Small intestine (tissue), 7 donors: ENCODE results near the gene NUDT16L1. TPM values are rescaled to one million over a fixed set of nuclear protein-coding genes. Genes with fewer than 3 reads are reported as not detected.

Experiments
- DNase-seq, 2 donors: peaks; one replicate each; pipeline versions ENCODE4 v3.0.0 to v3.0.0-alpha.2; 2013
- FAIRE-seq: peaks from 2 replicates; lab custom pipeline; 2012; peaks lifted over from hg19 to GRCh38; lab: Jason Lieb, UNC
- H3K27ac ChIP-seq, 3 donors: one replicate each; pipeline ENCODE4 v1.5.1; 2013; ENCODE audit warnings: low read length in 2 of 3, mild to moderate bottlenecking in 2 of 3, control low read depth in 1 of 3, inconsistent platforms in 1 of 3, low read depth in 1 of 3, moderate library complexity in 1 of 3
- H3K27me3 ChIP-seq, 3 donors: one replicate each; pipeline ENCODE4 v1.6.1; 2013; ENCODE audit warnings: low read length in 3 of 3, inconsistent platforms in 1 of 3; ENCODE audit not compliant: control insufficient read depth in 3 of 3, insufficient read depth in 3 of 3
- H3K36me3 ChIP-seq, 3 donors: one replicate each; pipeline ENCODE4 v1.6.1; 2013; ENCODE audit warnings: low read length in 3 of 3, inconsistent platforms in 1 of 3, low read depth in 1 of 3, mild to moderate bottlenecking in 1 of 3, moderate library complexity in 1 of 3; ENCODE audit not compliant: control insufficient read depth in 3 of 3, insufficient read depth in 2 of 3
- H3K4me1 ChIP-seq, 3 donors: one replicate each; pipeline ENCODE4 v1.6.1; 2013; ENCODE audit warnings: low read length in 2 of 3, inconsistent platforms in 1 of 3, low read depth in 1 of 3, mild to moderate bottlenecking in 1 of 3, moderate library complexity in 1 of 3; ENCODE audit not compliant: control insufficient read depth in 3 of 3, insufficient read depth in 2 of 3
- H3K4me3 ChIP-seq, 3 donors: one replicate each; pipeline ENCODE4 v1.5.1; 2013; ENCODE audit warnings: low read length in 3 of 3, control low read depth in 1 of 3, inconsistent platforms in 1 of 3, low read depth in 1 of 3, mild to moderate bottlenecking in 1 of 3, moderate library complexity in 1 of 3
- H3K9me3 ChIP-seq, 2 donors: one replicate each; pipeline ENCODE4 v1.6.1; 2013; ENCODE audit warnings: low read depth in 1 of 2, low read length in 1 of 2; ENCODE audit not compliant: control insufficient read depth in 2 of 2, insufficient read depth in 1 of 2
- WGBS, 3 donors: extraction: QIAGEN DNeasy Blood & Tissue Kit; methylation state at CpG; one replicate each; pipeline ENCODE4 v1.1.7; 2013; 5-methylcytosine and 5-hydroxymethylcytosine counted together
- polyA plus RNA-seq, 4 donors: library from polyadenylated mRNA; stranded (reverse) in 3 of 4; unstranded in 1 of 4; fragments of 200-250 nt in 3 of 4; fragments of 120-200 nt in 1 of 4; gene quantifications; one replicate each; pipeline versions ENCODE4 v1.2.1 to v1.2.3, GENCODE V29; 2013
- donor health status: healthy with polysubstance abuse.
- donor health status: control.
- donor health status: control.
- donor health status: Bipolar disorder and iron deficiency.
- donor health status: healthy.

The NUDT16L1 gene
- polyA plus RNA-seq, 4 donors = 44.5 to 73.1 (median 54.8) TPM

DNA sequence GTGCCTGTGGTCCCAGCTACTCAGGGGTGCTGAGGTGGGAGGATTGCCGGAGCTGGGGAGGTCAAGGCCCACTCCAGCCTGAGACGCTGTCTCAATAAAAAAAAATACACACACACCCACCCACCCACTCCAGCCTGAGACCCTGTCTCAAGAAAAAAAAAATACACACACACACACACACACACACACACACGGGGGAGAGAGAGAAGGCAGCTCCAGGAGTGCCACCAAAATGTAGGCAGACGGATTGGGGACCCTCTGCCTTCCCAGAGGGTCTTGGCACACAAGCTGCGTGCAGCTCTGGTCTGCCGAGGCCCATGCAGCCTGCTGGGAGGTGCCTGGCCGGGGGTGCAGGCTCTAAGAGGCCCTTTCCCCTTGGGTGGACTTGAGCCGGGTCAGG lies 5.9 kb upstream of the NUDT16L1 start:
- Histone ChIP-seq H3K9me3 (no peaks in the 10 kb centered on the region), H3K27ac (no peak overlapping the region), H3K36me3 (peaks cover 16 to 91% (median 30%) of the 10 kb centered on the region in 3 donors), H3K4me3 (no peak overlapping the region), H3K27me3 (no peaks in the 10 kb centered on the region), H3K4me1 (peaks cover 0 to 5% (median 0%) of the 10 kb centered on the region in 3 donors)
- FAIRE-seq (no peak), DNase-seq (no peak)
- WGBS, 3 donors = 85 to 89% (median 88%) methylated on average over 8 of the region's 8 CpGs

DNA sequence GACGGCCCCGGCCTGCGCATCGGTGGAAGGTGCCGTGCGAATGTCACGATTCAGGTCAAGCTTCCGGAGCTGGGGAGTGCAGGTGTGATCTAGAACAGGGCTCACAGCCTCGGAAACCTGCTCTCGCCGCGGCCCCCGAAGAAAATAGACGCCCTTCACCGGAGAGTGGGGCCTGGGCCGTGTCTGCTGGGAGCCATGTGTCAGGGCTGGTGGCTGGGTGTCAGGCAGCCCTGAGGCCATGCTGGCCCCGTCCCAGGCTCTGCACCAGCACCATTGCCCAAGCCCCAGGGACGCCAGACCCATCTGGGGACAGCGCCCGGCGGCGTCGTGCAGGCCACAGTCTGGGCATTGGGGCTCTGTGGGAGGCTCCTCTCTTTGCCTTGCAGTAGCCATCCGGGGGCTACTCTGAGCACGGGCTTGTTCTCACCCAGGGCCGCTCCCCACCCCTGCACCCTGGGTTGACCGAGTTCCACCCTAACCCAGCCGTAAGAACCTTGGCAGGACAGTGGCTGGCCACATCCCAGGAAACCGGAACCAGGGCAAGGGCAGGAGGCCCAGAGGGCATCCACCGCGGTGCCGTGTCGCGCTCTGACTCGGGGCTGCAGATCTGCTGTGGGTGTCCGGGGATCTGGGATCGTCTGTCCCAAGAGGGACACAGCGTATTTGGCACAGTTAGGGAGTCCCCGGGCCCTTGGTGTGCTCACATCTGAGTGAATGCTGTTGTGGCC lies 5.3 kb upstream of the NUDT16L1 start:
- 94 to 96% (median 95%) methylated on average over 39 of the region's 39 CpGs for WGBS, 3 donors
- no peaks in the 10 kb centered on the region for H3K9me3 ChIP-seq
- no peak overlapping the region for H3K4me3 ChIP-seq
- no peaks in the 10 kb centered on the region for H3K27me3 ChIP-seq
- peaks cover 16 to 84% (median 25%) of the 10 kb centered on the region in 3 donors for H3K36me3 ChIP-seq
- DNase-seq (no peak), FAIRE-seq (no peak)
- H3K27ac ChIP-seq = no peak overlapping the region
- H3K4me1 ChIP-seq = peaks cover 0 to 4% (median 0%) of the 10 kb centered on the region in 3 donors

DNA sequence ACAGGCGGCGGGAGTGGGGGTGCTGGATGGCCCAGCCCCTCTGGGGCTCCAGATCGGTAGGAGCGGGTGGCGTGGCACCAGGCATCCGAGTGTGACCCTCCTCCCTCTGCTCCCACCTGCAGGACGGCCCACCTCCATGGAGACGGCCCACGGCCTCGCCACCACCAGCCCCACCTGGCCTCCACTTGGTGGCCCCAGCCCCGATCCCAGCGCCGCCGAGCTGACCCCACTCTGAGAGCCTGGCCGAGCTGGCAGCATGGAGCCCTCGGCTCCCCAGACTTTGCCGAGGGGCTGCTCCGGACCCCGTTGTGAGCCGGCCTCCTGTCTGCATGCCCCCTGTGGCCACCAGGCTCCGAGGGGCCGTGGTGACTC lies 4.7 kb upstream of the NUDT16L1 start:
- 94 to 96% (median 96%) methylated on average over 20 to 22 of the region's 22 CpGs for WGBS, 3 donors
- DNase-seq (no peak), FAIRE-seq (no peak)
- Histone ChIP-seq H3K27me3 (no peaks in the 10 kb centered on the region), H3K4me3 (no peak overlapping the region), H3K27ac (no peak overlapping the region), H3K9me3 (no peaks in the 10 kb centered on the region), H3K4me1 (peaks cover 0 to 5% (median 0%) of the 10 kb centered on the region in 3 donors), H3K36me3 (peaks cover 14 to 78% (median 25%) of the 10 kb centered on the region in 3 donors)

- 91 to 92% (median 91%) methylated on average over 21 of the region's 21 CpGs for WGBS, 3 donors
- FAIRE-seq = no peak
- H3K27ac ChIP-seq = no peak overlapping the region
- DNase-seq = no peak
- no peak overlapping the region for H3K4me3 ChIP-seq
- no peaks in the 10 kb centered on the region for H3K9me3 ChIP-seq
- H3K27me3 ChIP-seq = no peaks in the 10 kb centered on the region
- H3K4me1 ChIP-seq = peaks cover 0 to 5% (median 0%) of the 10 kb centered on the region in 3 donors
- H3K36me3 ChIP-seq = peaks cover 10 to 73% (median 20%) of the 10 kb centered on the region in 3 donors
Observed at GRCh38 chr16:4689091-4689671, 4.2 kb upstream of the NUDT16L1 start.

- H3K4me3 ChIP-seq = no peak overlapping the region
- no peaks in the 10 kb centered on the region for H3K9me3 ChIP-seq
- H3K36me3 ChIP-seq = peaks cover 5 to 69% (median 17%) of the 10 kb centered on the region in 3 donors
- no peaks in the 10 kb centered on the region for H3K27me3 ChIP-seq
- peaks cover 0 to 9% (median 0%) of the 10 kb centered on the region in 3 donors for H3K4me1 ChIP-seq
- WGBS, 3 donors = 87 to 88% (median 88%) methylated on average over 31 of the region's 31 CpGs
- no peak for FAIRE-seq
- no peak overlapping the region for H3K27ac ChIP-seq
- no peak for DNase-seq
Observed at GRCh38 chr16:4689864-4690704, 3.3 kb upstream of the NUDT16L1 start.

DNA sequence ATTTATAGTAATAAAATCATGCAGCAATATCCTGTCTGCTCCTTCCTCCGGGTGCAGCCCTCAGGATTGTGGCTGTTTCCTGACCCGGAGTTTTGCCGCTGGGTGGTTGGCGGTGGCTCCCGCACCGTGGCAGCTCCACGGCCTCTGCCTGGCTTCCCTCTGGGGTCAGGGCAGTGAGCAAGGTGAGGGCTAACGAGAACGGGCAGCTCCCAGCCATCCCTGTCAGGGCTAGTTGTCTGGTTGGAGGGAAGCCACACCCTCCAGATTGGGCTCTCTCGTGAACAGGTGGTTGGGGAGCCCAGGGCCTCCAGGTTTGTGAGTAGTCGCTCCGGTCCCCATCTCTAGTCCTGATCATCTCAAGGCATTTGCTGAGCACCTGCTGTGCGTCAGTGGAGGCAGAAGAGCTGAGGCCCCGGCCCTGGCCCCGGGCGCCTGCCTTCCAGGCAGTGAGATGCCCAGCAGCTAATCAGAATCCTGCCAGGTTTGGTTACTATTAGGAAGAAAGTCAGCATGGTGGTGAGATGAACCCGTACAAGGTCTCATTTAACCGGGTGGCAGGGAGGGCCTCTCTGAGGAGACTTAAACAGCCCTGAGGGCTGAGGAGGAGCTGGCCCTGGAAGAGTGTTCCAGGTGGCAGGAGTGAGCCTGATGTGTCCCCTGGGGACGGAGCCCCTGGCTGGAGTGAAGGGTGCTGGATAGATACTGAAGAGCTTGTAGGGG lies 2.3 kb upstream of the NUDT16L1 start:
- Histone ChIP-seq H3K9me3 (no peaks in the 10 kb centered on the region), H3K36me3 (peaks cover 8 to 69% (median 11%) of the 10 kb centered on the region in 3 donors), H3K4me3 (no peak overlapping the region), H3K27ac (no peak overlapping the region), H3K4me1 (peaks cover 0 to 19% (median 0%) of the 10 kb centered on the region in 3 donors), H3K27me3 (no peaks in the 10 kb centered on the region)
- FAIRE-seq = no peak
- WGBS, 3 donors = 67 to 73% (median 72%) methylated on average over 19 of the region's 19 CpGs
- no peak for DNase-seq

- FAIRE-seq (no peak), DNase-seq (no peak)
- H3K9me3 ChIP-seq = no peaks in the 10 kb centered on the region
- no peak overlapping the region for H3K27ac ChIP-seq
- H3K4me3 ChIP-seq = no peak overlapping the region
- WGBS, 3 donors = 77 to 85% (median 79%) methylated on average over 16 to 20 of the region's 20 CpGs
- peaks cover 8 to 69% (median 9%) of the 10 kb centered on the region in 3 donors for H3K36me3 ChIP-seq
- no peaks in the 10 kb centered on the region for H3K27me3 ChIP-seq
- H3K4me1 ChIP-seq = peaks cover 0 to 27% (median 0%) of the 10 kb centered on the region in 3 donors
Observed at GRCh38 chr16:4691666-4692412, 1.5 kb upstream of the NUDT16L1 start.
